ENCODE data around the gene ERG28. TPM values are rescaled to one million over a fixed set of nuclear protein-coding genes. Genes with fewer than 3 reads are reported as not detected.

ERG28 gene
- total RNA-seq, 1 donor from 2014 or later, result 28.4 TPM

DNA sequence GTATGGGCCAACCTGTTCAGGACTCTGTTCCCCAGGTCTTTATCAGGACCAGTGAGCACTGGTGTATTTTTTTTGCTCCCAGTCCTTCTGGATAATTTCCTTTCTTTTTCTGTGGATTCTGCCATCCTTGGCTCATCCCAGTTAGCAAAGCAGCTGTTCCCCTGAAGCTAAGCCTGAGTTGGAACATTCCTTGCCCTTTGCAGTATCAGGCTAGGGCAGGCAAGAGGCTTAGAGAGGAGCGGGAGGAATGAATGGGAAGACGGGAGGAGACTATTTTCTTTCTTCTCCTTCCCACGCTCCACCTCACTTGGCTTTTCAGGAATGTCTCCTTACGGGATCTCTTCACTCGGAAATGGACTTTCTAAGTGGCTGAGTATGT lies 29.2 kb downstream of the ERG28 start:
- POLR2A ChIA-PET, result no interaction called here
- no peak for ATAC-seq (ENCODE audit: low read depth)

DNA sequence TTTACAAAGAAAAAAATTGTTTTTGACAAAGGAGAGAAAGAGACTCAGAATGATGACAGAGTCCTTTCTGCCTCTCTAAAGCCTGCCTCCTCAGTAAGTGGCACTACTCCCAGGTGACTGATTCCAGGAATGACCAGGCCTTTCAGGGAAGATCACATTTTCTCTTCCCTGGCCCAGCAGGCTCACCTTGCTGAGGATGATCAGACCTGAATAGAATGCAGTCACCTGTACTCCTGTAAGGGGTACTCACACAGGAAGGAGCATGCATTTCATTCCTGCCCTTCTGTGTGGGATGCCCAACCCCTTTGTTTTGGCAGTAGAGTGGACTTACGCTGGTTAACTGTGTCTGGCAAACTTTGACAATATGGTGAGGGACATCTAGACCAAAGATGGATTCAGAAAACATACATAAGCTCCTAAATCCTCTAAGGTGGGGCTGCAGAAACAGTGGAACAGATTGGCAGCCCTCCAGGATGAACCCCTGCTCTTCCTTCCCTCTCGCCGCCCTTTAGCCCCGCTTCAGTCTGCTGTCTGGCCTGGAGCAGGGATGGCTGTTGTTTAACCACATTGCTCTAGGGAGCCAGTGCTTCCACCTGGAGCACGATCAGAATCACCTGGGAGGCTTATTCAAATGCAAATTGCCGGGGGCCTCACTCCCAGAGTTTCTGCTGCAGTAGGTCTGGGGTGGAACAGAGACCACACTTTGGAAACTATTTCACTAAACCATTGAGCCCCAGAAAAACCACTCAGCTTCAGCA lies 29.8 kb downstream of the ERG28 start:
- no peak for ATAC-seq (ENCODE audit: low read depth)
- no peaks in the 10 kb centered on the region for H3K4me1 Mint-ChIP-seq
- H3K36me3 Mint-ChIP-seq (ENCODE audit: low read depth), result no peaks in the 10 kb centered on the region
- CTCF ChIA-PET, result no interaction called here
- intact Hi-C loops (cut with micrococcal nuclease), result no loop called here
- no peaks in the 10 kb centered on the region for H3K9me3 Mint-ChIP-seq
- TF ChIP-seq, protein P1, sequence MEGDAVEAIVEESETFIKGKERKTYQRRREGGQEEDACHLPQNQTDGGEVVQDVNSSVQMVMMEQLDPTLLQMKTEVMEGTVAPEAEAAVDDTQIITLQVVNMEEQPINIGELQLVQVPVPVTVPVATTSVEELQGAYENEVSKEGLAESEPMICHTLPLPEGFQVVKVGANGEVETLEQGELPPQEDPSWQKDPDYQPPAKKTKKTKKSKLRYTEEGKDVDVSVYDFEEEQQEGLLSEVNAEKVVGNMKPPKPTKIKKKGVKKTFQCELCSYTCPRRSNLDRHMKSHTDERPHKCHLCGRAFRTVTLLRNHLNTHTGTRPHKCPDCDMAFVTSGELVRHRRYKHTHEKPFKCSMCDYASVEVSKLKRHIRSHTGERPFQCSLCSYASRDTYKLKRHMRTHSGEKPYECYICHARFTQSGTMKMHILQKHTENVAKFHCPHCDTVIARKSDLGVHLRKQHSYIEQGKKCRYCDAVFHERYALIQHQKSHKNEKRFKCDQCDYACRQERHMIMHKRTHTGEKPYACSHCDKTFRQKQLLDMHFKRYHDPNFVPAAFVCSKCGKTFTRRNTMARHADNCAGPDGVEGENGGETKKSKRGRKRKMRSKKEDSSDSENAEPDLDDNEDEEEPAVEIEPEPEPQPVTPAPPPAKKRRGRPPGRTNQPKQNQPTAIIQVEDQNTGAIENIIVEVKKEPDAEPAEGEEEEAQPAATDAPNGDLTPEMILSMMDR (IDR thresholded peaks at IDR 0.05), result no peak
- POLR2A ChIA-PET, result no interaction called here
- H3K27me3 Mint-ChIP-seq, result peaks cover 8% of the 10 kb centered on the region
- no peak overlapping the region for H3K27ac Mint-ChIP-seq
- DNase-seq, result no peak
- no peak overlapping the region for H3K4me3 Mint-ChIP-seq

More for the DNA sequence above, 29.2 kb downstream of the ERG28 start:
- no peaks in the 10 kb centered on the region for H3K9me3 Mint-ChIP-seq
- H3K4me1 Mint-ChIP-seq, result no peaks in the 10 kb centered on the region
- no peak overlapping the region for H3K4me3 Mint-ChIP-seq
- TF ChIP-seq, protein P1 (IDR thresholded peaks at IDR 0.05), result no peak
- CTCF ChIA-PET, result interaction anchor here (0.9 kb wide), 1 partner anchor 54 kb away, joined by 3 read pairs; no protein-coding TSS in a partner anchor
- no peak overlapping the region for H3K27ac Mint-ChIP-seq
- intact Hi-C loops (cut with micrococcal nuclease), result no loop called here
- no peak for DNase-seq
- H3K36me3 Mint-ChIP-seq (ENCODE audit: low read depth), result no peaks in the 10 kb centered on the region
- H3K27me3 Mint-ChIP-seq, result peaks cover 7% of the 10 kb centered on the region

DNA sequence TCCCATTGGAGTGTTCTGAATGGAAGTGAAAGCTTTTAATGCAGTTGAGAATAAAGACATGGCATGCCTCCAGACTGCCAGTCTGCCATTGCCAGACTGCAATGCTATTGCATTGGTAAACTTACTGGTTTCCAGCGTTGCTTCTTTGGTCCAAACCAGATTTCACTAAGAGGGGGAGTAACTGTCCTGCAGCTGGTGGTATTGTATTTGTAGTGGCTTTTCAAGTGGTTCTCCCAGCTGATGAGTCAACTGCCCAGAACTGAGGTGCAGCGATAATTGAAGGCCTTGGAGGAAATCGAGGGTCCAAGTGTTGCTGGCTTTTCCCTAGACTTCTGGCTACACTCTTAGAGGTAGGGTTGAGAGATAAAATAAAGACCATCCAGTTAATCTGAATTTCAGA lies 31.9 kb downstream of the ERG28 start:
- Mint-ChIP-seq H3K9me3 (no peaks in the 10 kb centered on the region), H3K27ac (no peak overlapping the region), H3K4me1 (peaks cover 12% of the 10 kb centered on the region), H3K4me3 (no peak overlapping the region), H3K36me3 (ENCODE audit: low read depth) (no peaks in the 10 kb centered on the region), H3K27me3 (peaks cover 18% of the 10 kb centered on the region)
- ATAC-seq (ENCODE audit: low read depth) (no peak), DNase-seq (no peak)
- CTCF ChIA-PET, result no interaction called here
- intact Hi-C loops (cut with micrococcal nuclease), result loop anchor here (5.0 kb wide), 1 partner anchor 563 kb away; no protein-coding TSS in a partner anchor
- POLR2A ChIA-PET, result no interaction called here
- TF ChIP-seq, protein P1 (IDR thresholded peaks at IDR 0.05), result no peak

DNA sequence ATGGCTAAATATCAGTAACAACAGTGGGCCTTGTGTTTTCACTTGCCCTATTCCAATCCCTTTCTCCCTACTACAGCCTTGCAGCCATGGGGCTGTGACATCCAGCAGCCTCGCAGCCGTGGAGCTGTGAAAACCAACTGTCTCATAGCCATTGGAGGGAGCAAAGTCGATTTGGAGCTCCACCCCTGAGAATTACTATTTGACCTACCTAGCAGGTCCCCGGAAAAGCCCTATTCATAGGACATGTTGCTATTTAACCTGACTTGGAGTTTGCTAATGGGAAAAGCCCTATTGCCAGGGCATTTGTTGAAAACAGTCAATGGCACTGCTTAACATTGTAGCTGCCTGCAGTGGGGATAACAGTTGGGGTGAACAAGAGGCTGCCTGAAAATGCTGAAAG lies 33.3 kb downstream of the ERG28 start:
- Mint-ChIP-seq H3K27me3 (peaks cover 19% of the 10 kb centered on the region), H3K4me3 (no peak overlapping the region), H3K36me3 (ENCODE audit: low read depth) (no peaks in the 10 kb centered on the region), H3K27ac (no peak overlapping the region), H3K4me1 (peaks cover 19% of the 10 kb centered on the region), H3K9me3 (no peaks in the 10 kb centered on the region)
- TF ChIP-seq, protein P1 (IDR thresholded peaks at IDR 0.05), result no peak
- DNase-seq, result no peak
- ChIA-PET CTCF (no interaction called here), POLR2A (no interaction called here)
- intact Hi-C loops (cut with micrococcal nuclease), result loop anchor here (5.0 kb wide), 1 partner anchor 565 kb away; no protein-coding TSS in a partner anchor
- no peak for ATAC-seq (ENCODE audit: low read depth)

DNA sequence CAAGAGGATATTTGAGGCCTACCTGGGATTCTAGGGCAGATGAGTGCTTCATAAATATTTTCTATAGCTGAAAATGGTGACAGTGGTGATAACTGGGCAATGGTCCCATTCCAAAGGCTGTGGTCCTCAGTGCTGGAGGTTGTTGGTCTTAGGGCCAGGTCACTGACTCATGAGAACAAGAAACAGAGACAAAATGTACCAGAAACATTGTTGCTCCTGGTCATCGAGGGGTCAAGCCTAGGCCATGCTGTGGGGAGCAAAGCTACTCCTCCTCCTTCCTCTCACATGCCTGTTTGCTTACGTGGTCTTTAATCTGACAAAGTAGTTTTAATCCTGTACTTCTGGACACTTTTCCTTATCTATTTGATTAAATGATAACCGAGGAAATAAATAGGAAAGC lies 33.8 kb downstream of the ERG28 start:
- Mint-ChIP-seq H3K4me1 (peaks cover 19% of the 10 kb centered on the region), H3K27ac (no peak overlapping the region), H3K9me3 (no peaks in the 10 kb centered on the region), H3K27me3 (peaks cover 24% of the 10 kb centered on the region), H3K36me3 (ENCODE audit: low read depth) (no peaks in the 10 kb centered on the region), H3K4me3 (no peak overlapping the region)
- ChIA-PET POLR2A (no interaction called here), CTCF (no interaction called here)
- ATAC-seq (ENCODE audit: low read depth) (no peak), DNase-seq (no peak)
- intact Hi-C loops (cut with micrococcal nuclease), result loop anchor here (5.0 kb wide), 1 partner anchor 565 kb away; no protein-coding TSS in a partner anchor
- TF ChIP-seq, protein P1 (IDR thresholded peaks at IDR 0.05), result no peak
